CD4-positive, alpha-beta T cell treated with Interleukin-6 for 4 hours (primary cell): Measurements from ENCODE around the gene SULT1C3.

ENCODE experiments used
- DNase-seq: peaks from one replicate; pipeline ENCODE4 v3.0.0-alpha.2; 2020; ENCODE audit warnings: mixed read lengths

SULT1C3 gene

GRCh38 chr2:108239786-108240185 is at the start of gene SULT1C3:
SULT1C3 (plus strand) TSS chr2:108239968; CDS start chr2:108247195, 7,227 bp downstream.
- no peak for DNase-seq

- DNase-seq = no peak
These were observed 46.5 kb upstream of the SULT1C3 start for GRCh38 chr2:108193251-108193650.

- DNase-seq = no peak
These were observed 45.2 kb upstream of the SULT1C3 start for GRCh38 chr2:108194409-108195132.

- no peak for DNase-seq
These were observed 44.7 kb upstream of the SULT1C3 start for GRCh38 chr2:108195133-108195439.

- no peak for DNase-seq
These were observed 40.0 kb upstream of the SULT1C3 start for GRCh38 chr2:108199726-108200125.

GRCh38 chr2:108200569-108200968 is 39.2 kb upstream of the SULT1C3 start:
- no peak for DNase-seq

GRCh38 chr2:108212671-108213070 is 27.1 kb upstream of the SULT1C3 start:
- no peak for DNase-seq

- no peak for DNase-seq
These were observed 24.0 kb upstream of the SULT1C3 start for GRCh38 chr2:108215794-108216211.

- DNase-seq = no peak
These were observed 22.6 kb upstream of the SULT1C3 start for GRCh38 chr2:108217211-108217610.

GRCh38 chr2:108219688-108220087 is 20.1 kb upstream of the SULT1C3 start:
- DNase-seq = no peak

- DNase-seq = no peak
These were observed 19.6 kb upstream of the SULT1C3 start for GRCh38 chr2:108220191-108220590.

GRCh38 chr2:108220942-108221541 is 18.7 kb upstream of the SULT1C3 start:
- DNase-seq = no peak

GRCh38 chr2:108222261-108222660 is 17.5 kb upstream of the SULT1C3 start:
- no peak for DNase-seq

GRCh38 chr2:108223573-108223972 is 16.2 kb upstream of the SULT1C3 start:
- no peak for DNase-seq

GRCh38 chr2:108224022-108224421 is 15.7 kb upstream of the SULT1C3 start:
- no peak for DNase-seq

GRCh38 chr2:108226564-108226963 is 13.2 kb upstream of the SULT1C3 start:
- DNase-seq = no peak

- no peak for DNase-seq
These were observed 11.8 kb upstream of the SULT1C3 start for GRCh38 chr2:108228006-108228405.

GRCh38 chr2:108228537-108228936 is 11.2 kb upstream of the SULT1C3 start:
- DNase-seq = no peak

- no peak for DNase-seq
These were observed 9.9 kb upstream of the SULT1C3 start for GRCh38 chr2:108229875-108230274.

GRCh38 chr2:108235577-108235976 is 4.2 kb upstream of the SULT1C3 start:
- DNase-seq = no peak

GRCh38 chr2:108236676-108237335 is 3.0 kb upstream of the SULT1C3 start:
- DNase-seq = no peak

- DNase-seq = no peak
These were observed 1.2 kb downstream of the SULT1C3 start for GRCh38 chr2:108240966-108241365.

- no peak for DNase-seq
These were observed 3.8 kb downstream of the SULT1C3 start for GRCh38 chr2:108243566-108243965.

GRCh38 chr2:108244667-108245414 is 5.1 kb downstream of the SULT1C3 start:
- DNase-seq = no peak
